HepG2 (cell line): ENCODE results near the gene TRIM15. TPM values are rescaled to one million over a fixed set of nuclear protein-coding genes. Genes with fewer than 3 reads are reported as not detected.

Experiments
- HOXA7 ChIP-seq: sonication (generic); formaldehyde crosslinking; IDR thresholded peaks from 2 replicates; pipeline ENCODE4 v1.8.1; 2022; ENCODE audit warnings: mild to moderate bottlenecking, missing genetic modification reagents, moderate library complexity
- IKZF4 ChIP-seq: sonication (generic); formaldehyde crosslinking; IDR thresholded peaks from 2 replicates; pipeline ENCODE4 v1.5.1; 2020; ENCODE audit warnings: borderline replicate concordance, mild to moderate bottlenecking, low read depth, missing genetic modification reagents; ENCODE audit errors: not compliant biosample characterization
- SMAD1 ChIP-seq: sonication (generic); formaldehyde crosslinking; IDR thresholded peaks from 2 replicates; pipeline ENCODE4 v1.4.0; 2020; ENCODE audit warnings: missing genetic modification reagents, low read depth, mild to moderate bottlenecking, borderline replicate concordance
- ZC3H13 ChIP-seq: sonication (generic); formaldehyde crosslinking; IDR thresholded peaks from 2 replicates; pipeline ENCODE4 v1.8.1; 2023; ENCODE audit warnings: mild to moderate bottlenecking, missing genetic modification reagents, moderate library complexity
- ZNF451 ChIP-seq: sonication (generic); formaldehyde crosslinking; IDR thresholded peaks from 2 replicates; pipeline ENCODE4 v1.5.0; 2020; ENCODE audit warnings: mild to moderate bottlenecking, missing genetic modification reagents
- ZNF501 ChIP-seq: sonication (generic); formaldehyde crosslinking; IDR thresholded peaks from 2 replicates; pipeline ENCODE4 v1.5.1; 2020; ENCODE audit warnings: mild to moderate bottlenecking, moderate library complexity, missing genetic modification reagents
- ZNF510 ChIP-seq: sonication (generic); formaldehyde crosslinking; IDR thresholded peaks from 2 replicates; pipeline ENCODE4 v1.4.0; 2020; ENCODE audit warnings: low read depth, mild to moderate bottlenecking, missing genetic modification reagents
- ZNF547 ChIP-seq: sonication (generic); formaldehyde crosslinking; IDR thresholded peaks from 2 replicates; pipeline ENCODE4 v1.5.1; 2020; ENCODE audit warnings: mild to moderate bottlenecking, missing genetic modification reagents
- ZNF589 ChIP-seq: sonication (generic); formaldehyde crosslinking; conservative IDR thresholded peaks from 2 replicates; pipeline ENCODE4 v1.8.0; 2022; ENCODE audit warnings: mild to moderate bottlenecking, moderate library complexity, missing genetic modification reagents
- ZNF672 ChIP-seq: sonication (generic); formaldehyde crosslinking; IDR thresholded peaks from 2 replicates; pipeline ENCODE4 v1.8.1; 2022; ENCODE audit warnings: missing genetic modification reagents
- ZNF816 ChIP-seq: sonication (generic); formaldehyde crosslinking; IDR thresholded peaks from 2 replicates; pipeline ENCODE4 v1.8.0; 2022; ENCODE audit warnings: missing genetic modification reagents, mild to moderate bottlenecking, borderline replicate concordance
- polyA plus RNA-seq, 8 experiments: library from polyadenylated mRNA; depleted of rRNA in 3 of 8; stranded (reverse) in 7 of 8; unstranded in 1 of 8; fragments of >200 nt; fragmentation: Illumina TruSeq in 4 of 8; extraction: Trizol in 4 of 8; gene quantifications; 2 replicates each; pipeline versions ENCODE4 v1.2.1 to v1.2.3, GENCODE V29; 2011 to 2016; ENCODE audit warnings: low read depth in 4 of 8, missing spikeins in 1 of 8, mixed read lengths in 1 of 8; ENCODE audit not compliant: insufficient read depth in 1 of 8
- total RNA-seq, 5 experiments: library from RNA; depleted of rRNA; stranded (reverse); fragments of >200 nt; fragmentation: Illumina TruSeq; extraction: Trizol; gene quantifications; 2 replicates each; pipeline ENCODE4 v1.2.3, GENCODE V29; 2016; ENCODE audit warnings: low read depth in 1 of 5
- TF ChIP-seq, protein P1 (sequence below): sonication (generic); formaldehyde crosslinking; IDR thresholded peaks from 2 replicates; pipeline ENCODE4 v1.4.0; 2020; ENCODE audit warnings: mild to moderate bottlenecking, missing genetic modification reagents
- TF ChIP-seq, protein P2 (sequence below): sonication (generic); formaldehyde crosslinking; IDR thresholded peaks from 2 replicates; pipeline ENCODE4 v1.5.0; 2020; ENCODE audit warnings: mild to moderate bottlenecking, missing genetic modification reagents
- TF ChIP-seq, protein P3 (sequence below): sonication (generic); formaldehyde crosslinking; IDR thresholded peaks from 2 replicates; pipeline ENCODE4 v1.4.0; 2020; ENCODE audit warnings: missing genetic modification reagents

Gene TRIM15
- total and polyA plus RNA-seq, 2 of the 13 experiments (the other 11 are each of a cell fraction or from before 2014, with no cell fraction given), result 35.1 to 38.2 TPM

DNA sequence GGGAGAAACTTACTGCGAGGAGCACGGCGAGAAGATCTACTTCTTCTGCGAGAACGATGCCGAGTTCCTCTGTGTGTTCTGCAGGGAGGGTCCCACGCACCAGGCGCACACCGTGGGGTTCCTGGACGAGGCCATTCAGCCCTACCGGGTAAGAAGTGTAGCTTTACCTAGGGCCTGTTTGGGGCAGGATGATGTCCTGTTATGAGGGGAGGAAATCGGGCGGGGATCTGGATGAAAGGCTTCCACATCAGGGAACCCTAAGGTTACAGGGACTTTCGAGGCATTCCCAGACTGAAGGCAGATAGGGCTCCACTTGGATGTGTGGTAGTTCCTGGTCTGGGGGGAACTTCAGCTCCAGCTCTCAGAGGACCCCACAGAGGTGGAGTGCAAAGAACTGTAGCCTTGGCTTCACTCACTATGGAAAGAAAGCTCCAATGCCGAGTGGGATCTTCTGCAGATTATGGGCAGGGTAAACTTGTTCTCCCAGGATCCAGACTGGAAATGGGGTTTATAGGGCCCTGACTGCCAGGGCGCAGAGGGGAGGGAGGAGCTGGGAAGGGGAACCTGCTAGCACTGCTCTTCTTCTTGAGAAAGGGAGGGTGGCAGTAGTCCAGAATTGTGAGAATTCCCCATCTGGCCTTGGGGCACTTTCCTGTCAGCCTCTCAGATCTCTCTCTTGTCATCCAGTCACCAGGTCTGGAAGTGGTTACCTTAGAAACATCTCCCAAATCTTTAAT lies 740 bp downstream of the TRIM15 start (continued):
- TF ChIP-seq, protein P1, sequence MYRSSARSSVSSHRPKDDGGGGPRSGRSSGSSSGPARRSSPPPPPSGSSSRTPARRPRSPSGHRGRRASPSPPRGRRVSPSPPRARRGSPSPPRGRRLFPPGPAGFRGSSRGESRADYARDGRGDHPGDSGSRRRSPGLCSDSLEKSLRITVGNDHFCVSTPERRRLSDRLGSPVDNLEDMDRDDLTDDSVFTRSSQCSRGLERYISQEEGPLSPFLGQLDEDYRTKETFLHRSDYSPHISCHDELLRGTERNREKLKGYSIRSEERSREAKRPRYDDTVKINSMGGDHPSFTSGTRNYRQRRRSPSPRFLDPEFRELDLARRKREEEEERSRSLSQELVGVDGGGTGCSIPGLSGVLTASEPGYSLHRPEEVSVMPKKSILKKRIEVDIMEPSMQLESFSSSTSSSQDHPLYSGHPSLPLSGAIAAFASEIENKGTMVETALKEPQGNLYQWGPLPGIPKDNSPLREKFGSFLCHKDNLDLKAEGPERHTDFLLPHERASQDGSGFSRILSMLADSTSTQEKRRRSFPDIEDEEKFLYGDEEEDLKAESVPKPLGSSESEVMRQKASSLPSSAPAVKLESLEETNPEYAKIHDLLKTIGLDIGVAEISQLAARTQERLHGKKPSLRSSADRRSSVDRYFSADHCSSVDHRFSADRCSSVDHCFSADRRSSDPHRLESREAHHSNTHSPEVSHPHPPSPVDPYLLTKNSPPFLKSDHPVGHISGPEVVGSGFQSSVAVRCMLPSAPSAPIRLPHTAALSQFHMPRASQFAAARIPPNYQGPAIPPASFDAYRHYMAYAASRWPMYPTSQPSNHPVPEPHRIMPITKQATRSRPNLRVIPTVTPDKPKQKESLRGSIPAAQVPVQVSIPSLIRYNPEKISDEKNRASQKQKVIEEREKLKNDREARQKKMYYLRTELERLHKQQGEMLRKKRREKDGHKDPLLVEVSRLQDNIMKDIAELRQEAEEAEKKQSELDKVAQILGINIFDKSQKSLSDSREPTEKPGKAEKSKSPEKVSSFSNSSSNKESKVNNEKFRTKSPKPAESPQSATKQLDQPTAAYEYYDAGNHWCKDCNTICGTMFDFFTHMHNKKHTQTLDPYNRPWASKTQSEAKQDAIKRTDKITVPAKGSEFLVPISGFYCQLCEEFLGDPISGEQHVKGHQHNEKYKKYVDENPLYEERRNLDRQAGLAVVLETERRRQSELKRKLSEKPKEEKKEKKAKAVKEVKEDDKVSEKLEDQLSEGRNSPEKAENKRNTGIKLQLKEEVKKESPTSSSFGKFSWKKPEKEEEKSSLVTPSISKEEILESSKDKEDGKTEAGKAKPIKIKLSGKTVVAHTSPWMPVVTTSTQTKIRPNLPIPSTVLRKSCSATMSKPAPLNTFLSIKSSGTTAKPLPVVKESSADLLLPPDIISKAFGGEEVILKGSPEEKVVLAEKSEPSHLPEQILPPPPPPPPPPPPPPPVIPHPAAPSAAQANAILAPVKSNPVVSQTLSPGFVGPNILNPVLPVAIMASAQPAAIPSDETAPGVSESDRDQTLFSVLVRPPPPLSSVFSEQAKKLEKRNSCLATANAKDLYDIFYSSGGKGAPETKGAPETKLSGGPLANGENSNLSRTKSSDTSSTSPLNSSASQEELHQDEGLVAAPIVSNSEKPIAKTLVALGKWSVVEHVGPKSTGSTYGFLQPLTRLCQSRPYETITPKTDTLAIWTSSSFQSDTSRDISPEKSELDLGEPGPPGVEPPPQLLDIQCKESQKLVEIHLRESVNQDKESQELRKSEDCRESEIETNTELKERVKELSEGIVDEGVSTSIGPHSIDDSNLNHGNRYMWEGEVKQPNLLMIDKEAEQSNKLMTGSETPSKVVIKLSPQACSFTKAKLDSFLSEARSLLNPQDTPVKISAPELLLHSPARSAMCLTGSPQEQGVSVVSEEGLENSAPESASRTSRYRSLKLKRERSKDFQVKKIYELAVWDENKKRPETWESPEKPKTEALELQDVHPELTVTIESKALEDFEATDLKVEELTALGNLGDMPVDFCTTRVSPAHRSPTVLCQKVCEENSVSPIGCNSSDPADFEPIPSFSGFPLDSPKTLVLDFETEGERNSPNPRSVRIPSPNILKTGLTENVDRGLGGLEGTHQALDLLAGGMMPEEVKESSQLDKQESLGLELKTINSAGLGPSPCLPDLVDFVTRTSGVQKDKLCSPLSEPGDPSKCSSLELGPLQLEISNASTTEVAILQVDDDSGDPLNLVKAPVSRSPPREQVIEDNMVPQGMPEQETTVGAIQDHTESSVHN, result no peak
- TF ChIP-seq ZNF501 (CRISPR knock-in tag) (peak; percentile 32; the same call in 1 of the 2 replicates), ZNF510 (CRISPR knock-in tag) (peak; percentile 4; the same call in 1 of the 2 replicates), IKZF4 (peak; percentile 20), ZNF589 (CRISPR knock-in tag) (0 out of 2 replicates have a peak, but pooled peaks have one; percentile 4), ZNF547 (CRISPR knock-in tag) (0 out of 2 replicates have a peak, but pooled peaks have one; percentile 31), SMAD1 (no peak), ZNF672 (CRISPR knock-in tag) (0 out of 2 replicates have a peak, but pooled peaks have one; percentile 2), ZNF816 (CRISPR knock-in tag) (no peak), ZC3H13 (CRISPR knock-in tag) (0 out of 2 replicates have a peak, but pooled peaks have one; percentile 14), HOXA7 (CRISPR knock-in tag) (0 out of 2 replicates have a peak, but pooled peaks have one; percentile 21), ZNF451 (CRISPR knock-in tag) (peak; percentile 55; the same call in 1 of the 2 replicates)
- TF ChIP-seq, protein P2, sequence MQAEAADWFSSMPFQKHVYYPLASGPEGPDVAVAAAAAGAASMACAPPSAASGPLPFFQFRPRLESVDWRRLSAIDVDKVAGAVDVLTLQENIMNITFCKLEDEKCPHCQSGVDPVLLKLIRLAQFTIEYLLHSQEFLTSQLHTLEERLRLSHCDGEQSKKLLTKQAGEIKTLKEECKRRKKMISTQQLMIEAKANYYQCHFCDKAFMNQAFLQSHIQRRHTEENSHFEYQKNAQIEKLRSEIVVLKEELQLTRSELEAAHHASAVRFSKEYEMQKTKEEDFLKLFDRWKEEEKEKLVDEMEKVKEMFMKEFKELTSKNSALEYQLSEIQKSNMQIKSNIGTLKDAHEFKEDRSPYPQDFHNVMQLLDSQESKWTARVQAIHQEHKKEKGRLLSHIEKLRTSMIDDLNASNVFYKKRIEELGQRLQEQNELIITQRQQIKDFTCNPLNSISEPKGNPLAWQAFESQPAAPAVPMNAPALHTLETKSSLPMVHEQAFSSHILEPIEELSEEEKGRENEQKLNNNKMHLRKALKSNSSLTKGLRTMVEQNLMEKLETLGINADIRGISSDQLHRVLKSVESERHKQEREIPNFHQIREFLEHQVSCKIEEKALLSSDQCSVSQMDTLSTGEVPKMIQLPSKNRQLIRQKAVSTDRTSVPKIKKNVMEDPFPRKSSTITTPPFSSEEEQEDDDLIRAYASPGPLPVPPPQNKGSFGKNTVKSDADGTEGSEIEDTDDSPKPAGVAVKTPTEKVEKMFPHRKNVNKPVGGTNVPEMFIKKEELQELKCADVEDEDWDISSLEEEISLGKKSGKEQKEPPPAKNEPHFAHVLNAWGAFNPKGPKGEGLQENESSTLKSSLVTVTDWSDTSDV (CRISPR knock-in tag), result no peak
- TF ChIP-seq, protein P3, sequence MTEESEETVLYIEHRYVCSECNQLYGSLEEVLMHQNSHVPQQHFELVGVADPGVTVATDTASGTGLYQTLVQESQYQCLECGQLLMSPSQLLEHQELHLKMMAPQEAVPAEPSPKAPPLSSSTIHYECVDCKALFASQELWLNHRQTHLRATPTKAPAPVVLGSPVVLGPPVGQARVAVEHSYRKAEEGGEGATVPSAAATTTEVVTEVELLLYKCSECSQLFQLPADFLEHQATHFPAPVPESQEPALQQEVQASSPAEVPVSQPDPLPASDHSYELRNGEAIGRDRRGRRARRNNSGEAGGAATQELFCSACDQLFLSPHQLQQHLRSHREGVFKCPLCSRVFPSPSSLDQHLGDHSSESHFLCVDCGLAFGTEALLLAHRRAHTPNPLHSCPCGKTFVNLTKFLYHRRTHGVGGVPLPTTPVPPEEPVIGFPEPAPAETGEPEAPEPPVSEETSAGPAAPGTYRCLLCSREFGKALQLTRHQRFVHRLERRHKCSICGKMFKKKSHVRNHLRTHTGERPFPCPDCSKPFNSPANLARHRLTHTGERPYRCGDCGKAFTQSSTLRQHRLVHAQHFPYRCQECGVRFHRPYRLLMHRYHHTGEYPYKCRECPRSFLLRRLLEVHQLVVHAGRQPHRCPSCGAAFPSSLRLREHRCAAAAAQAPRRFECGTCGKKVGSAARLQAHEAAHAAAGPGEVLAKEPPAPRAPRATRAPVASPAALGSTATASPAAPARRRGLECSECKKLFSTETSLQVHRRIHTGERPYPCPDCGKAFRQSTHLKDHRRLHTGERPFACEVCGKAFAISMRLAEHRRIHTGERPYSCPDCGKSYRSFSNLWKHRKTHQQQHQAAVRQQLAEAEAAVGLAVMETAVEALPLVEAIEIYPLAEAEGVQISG (CRISPR knock-in tag), result peak; percentile 0; the same call in 1 of the 2 replicates
